CD4-positive, CD25-positive, alpha-beta regulatory T cell (primary cell): Measurements from ENCODE around the gene RAB40B. TPM values are rescaled to one million over a fixed set of nuclear protein-coding genes. Genes with fewer than 3 reads are reported as not detected.
A peak's percentile ranks its signal among the peaks of the same experiment; 100 is the strongest.

Experiments
- ATAC-seq, 2 donors: fragments of 150-1000 bp; cut with Tn5 transposase; one replicate each; pipeline ENCODE4 v1.10.0; 2021; ENCODE audit warnings: low read depth in 2 of 2, moderate number of reproducible peaks in 2 of 2, moderate library complexity in 1 of 2
- DNase-seq, 3 donors: peaks; one replicate each; pipeline versions ENCODE4 v3.0.0 to v3.0.0-alpha.2; 2012 to 2022; ENCODE audit warnings: mixed read lengths in 1 of 3
- H3K27ac ChIP-seq: one replicate; pipeline ENCODE4 v1.7.0; 2013; ENCODE audit warnings: mild to moderate bottlenecking, low read length; ENCODE audit not compliant: insufficient read depth, poor library complexity, severe bottlenecking
- H3K27me3 ChIP-seq: one replicate; pipeline ENCODE4 v1.7.0; 2013; ENCODE audit warnings: low read length; ENCODE audit not compliant: control insufficient read depth, insufficient read depth
- H3K36me3 ChIP-seq: one replicate; pipeline ENCODE4 v1.7.0; 2013; ENCODE audit warnings: mild to moderate bottlenecking, low read length, moderate library complexity; ENCODE audit not compliant: control insufficient read depth, insufficient read depth
- H3K4me1 ChIP-seq: 2 replicates; pipeline ENCODE4 v1.7.0; 2013; ENCODE audit warnings: mild to moderate bottlenecking, low read length; ENCODE audit not compliant: insufficient read depth, control insufficient read depth, poor library complexity, severe bottlenecking
- H3K4me3 ChIP-seq: one replicate; pipeline ENCODE4 v1.7.0; 2013; ENCODE audit warnings: low read depth, mild to moderate bottlenecking, low read length, moderate library complexity
- H3K9me3 ChIP-seq, 2 experiments: 1 replicate in 1 of 2; 2 replicates in 1 of 2; pipeline ENCODE4 v1.7.0; 2013; ENCODE audit warnings: low read length in 2 of 2, mild to moderate bottlenecking in 1 of 2, moderate library complexity in 1 of 2; ENCODE audit not compliant: control insufficient read depth in 2 of 2
- H3K27ac Mint-ChIP-seq, 3 donors: one replicate each; pipeline ENCODE4 v1.8.0; 2020 to 2022; ENCODE audit warnings: mild to moderate bottlenecking in 3 of 3, mixed read lengths in 3 of 3, moderate library complexity in 2 of 3
- H3K27me3 Mint-ChIP-seq: one replicate; pipeline ENCODE4 v1.8.0; 2022; ENCODE audit warnings: mild to moderate bottlenecking, mixed read lengths
- H3K36me3 Mint-ChIP-seq: one replicate; pipeline ENCODE4 v1.8.0; 2020; ENCODE audit warnings: mixed read lengths
- H3K4me1 Mint-ChIP-seq, 4 donors: one replicate each; pipeline ENCODE4 v1.8.0; 2020 to 2022; ENCODE audit warnings: mixed read lengths in 4 of 4, mild to moderate bottlenecking in 1 of 4
- H3K4me3 Mint-ChIP-seq, 4 donors: one replicate each; pipeline ENCODE4 v1.8.0; 2020 to 2022; ENCODE audit warnings: mild to moderate bottlenecking in 4 of 4, mixed read lengths in 4 of 4, moderate library complexity in 3 of 4
- H3K9me3 Mint-ChIP-seq, 7 donors: one replicate each; pipeline ENCODE4 v1.8.0; 2020 to 2022; ENCODE audit warnings: mixed read lengths in 7 of 7, mild to moderate bottlenecking in 3 of 7, moderate library complexity in 2 of 7
- polyA plus RNA-seq, 4 donors: library from polyadenylated mRNA; unstranded; fragments of 300-500 nt; fragmentation: Illumina TruSeq; gene quantifications; one replicate each; pipeline ENCODE4 v1.2.3, GENCODE V29; 2021
- total RNA-seq: library from RNA; stranded (reverse); gene quantifications from one replicate; pipeline ENCODE4 v1.2.3, GENCODE V29; 2022

RAB40B gene
- total and polyA plus RNA-seq, 5 donors from 2014 or later = 2.2 to 5.3 (median 4.1) TPM

DNA sequence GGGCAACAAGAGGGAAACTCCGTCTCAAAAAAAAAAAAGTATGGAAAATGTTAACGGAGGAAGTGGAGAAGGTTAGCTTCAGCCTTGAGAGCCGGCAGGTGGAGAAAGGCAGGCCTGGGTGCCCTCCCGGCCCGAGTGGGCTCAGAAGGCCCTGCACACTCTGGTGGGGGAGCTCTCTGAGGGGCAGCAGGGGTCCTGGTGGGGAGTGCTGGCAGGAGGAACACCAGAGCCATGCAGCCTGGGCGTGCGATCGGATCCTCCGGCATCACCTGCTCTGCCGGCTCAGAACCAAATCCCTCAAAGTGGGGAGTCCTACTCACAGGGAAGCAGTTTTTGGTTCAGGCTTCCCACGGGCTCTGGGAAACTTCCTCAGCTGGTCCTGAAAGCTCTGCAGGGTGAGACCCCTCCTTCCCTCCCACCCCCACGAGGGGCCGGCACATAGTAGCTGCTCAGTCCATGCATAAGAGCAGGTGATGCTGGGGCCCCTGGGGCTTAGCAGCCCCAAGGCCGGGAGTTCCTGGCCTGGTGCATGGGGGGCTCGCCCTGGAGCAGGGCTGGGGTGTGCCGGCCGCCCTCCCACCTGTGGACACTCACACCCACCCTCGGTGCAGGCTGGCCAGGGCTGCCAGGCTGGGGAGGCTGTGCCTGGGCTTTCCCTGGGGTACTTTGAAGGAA is 38.1 kb upstream of the RAB40B start:
- H3K36me3 ChIP-seq = peaks cover 5% of the 10 kb centered on the region
- no peak overlapping the region for H3K4me3 ChIP-seq
- H3K4me1 Mint-ChIP-seq = peaks cover 0 to 9% (median 0%) of the 10 kb centered on the region in 4 donors
- ATAC-seq = no peak
- peaks cover 6 to 8% of the 10 kb centered on the region in 2 experiments for H3K9me3 ChIP-seq
- H3K27me3 Mint-ChIP-seq = no peaks in the 10 kb centered on the region
- peaks cover 0 to 10% (median 5%) of the 10 kb centered on the region in 7 donors for H3K9me3 Mint-ChIP-seq
- no peak overlapping the region for H3K27ac ChIP-seq
- H3K36me3 Mint-ChIP-seq = peaks cover 11% of the 10 kb centered on the region
- peaks cover 10% of the 10 kb centered on the region for H3K4me1 ChIP-seq
- no peaks in the 10 kb centered on the region for H3K27me3 ChIP-seq
- H3K27ac Mint-ChIP-seq = no peak overlapping the region
- no peak for DNase-seq
- H3K4me3 Mint-ChIP-seq = peak overlapping the region in 1 of 4 donors; percentile 93

DNA sequence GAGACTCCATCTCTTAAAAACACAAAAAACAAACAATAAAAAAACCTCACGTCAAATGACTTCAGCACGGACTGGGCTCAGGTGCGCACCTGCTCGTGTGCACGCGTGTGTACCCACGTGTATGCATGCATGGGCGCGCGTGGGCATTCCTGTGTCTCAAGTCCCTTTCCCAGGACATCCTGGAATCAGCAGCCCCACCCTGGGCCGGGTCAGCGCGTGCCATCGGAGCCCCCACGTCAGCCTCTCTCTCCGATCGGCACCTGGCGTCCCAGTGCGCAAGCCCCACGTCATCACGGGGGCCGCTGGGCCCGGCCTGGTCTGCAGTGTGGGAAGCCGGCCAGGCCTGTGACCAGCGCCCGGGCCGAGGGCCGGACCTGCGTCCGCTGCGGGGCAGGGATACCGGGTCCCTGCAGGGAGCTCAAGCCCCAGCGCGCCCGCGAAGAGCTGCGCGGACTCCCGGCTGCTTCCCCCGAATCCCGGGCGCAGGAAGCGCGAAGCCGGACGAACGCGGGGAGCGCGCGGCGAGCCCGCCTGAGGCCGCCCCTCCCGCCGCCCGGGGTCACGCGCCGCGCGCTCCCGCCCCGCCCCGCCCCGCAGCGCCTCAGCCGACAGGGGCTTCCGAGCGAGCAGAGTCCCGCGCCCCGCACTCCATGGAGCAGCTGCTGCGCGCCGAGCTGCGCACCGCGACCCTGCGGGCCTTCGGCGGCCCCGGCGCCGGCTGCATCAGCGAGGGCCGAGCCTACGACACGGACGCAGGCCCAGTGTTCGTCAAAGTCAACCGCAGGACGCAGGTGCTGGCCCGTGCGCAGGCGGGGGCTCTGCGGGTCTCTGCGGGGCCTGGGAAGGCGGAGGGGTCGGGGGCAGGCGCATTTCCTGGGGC is 36.7 kb upstream of the RAB40B start, which contains the start of gene FN3K:
Gene FN3K (plus strand): TSS at position 629 of the 880 bp plus-strand sequence. CDS start 22 bp downstream, at position 651.
- Mint-ChIP-seq H3K4me1 (peaks cover 0 to 9% (median 0%) of the 10 kb centered on the region in 4 donors), H3K27ac (no peak within 1 kb of the TSS), H3K27me3 (no peaks in the 10 kb centered on the region), H3K4me3 (peak within 1 kb of the TSS in 3 of 4 donors; percentile 70 to 93 (median 77)), H3K36me3 (peaks cover 10% of the 10 kb centered on the region), H3K9me3 (peaks cover 0 to 10% (median 0%) of the 10 kb centered on the region in 7 donors)
- DNase-seq (peak in 1 of 3 donors; percentile 18), ATAC-seq (peak in 1 of 2 donors; percentile 50)
- Histone ChIP-seq H3K36me3 (no peaks in the 10 kb centered on the region), H3K27me3 (no peaks in the 10 kb centered on the region), H3K4me3 (no peak within 1 kb of the TSS), H3K9me3 (no peaks in the 10 kb centered on the region), H3K27ac (no peak within 1 kb of the TSS), H3K4me1 (peaks cover 10% of the 10 kb centered on the region)

DNA sequence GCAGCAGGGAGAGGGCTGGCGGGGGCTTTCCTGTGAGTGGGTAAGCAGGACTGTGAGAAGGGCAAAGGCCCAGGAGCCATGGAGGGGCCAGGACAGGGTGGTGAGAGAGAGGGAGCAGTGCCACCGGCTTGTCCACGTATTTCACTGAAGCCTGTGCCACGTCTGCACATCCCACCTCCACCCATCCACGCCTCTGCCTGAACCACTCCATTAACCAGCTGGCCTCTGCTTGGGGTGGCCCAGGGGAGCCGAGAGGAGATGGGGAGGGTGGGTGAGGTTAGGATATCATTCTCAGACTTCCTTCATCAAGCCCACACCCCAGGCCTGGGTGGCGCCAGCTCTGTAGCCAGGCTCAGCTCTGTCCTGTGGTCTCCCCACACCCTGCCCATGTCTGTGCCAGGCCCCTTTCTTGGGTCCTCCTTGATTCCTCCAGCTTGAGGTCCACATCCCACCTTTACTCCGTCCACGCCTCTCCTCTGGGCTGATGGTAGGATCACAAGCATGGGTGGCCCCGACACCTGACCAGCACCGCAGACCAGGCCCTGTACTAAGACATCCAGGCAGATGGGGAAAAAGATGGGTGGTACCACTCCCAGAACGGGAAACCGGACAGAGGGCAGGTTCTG is 33.7 kb upstream of the RAB40B start:
- H3K27ac Mint-ChIP-seq = no peak overlapping the region
- H3K4me1 Mint-ChIP-seq = peaks cover 0 to 9% (median 2%) of the 10 kb centered on the region in 4 donors
- H3K27me3 Mint-ChIP-seq = no peaks in the 10 kb centered on the region
- DNase-seq (no peak), ATAC-seq (no peak)
- peaks cover 10% of the 10 kb centered on the region for H3K4me1 ChIP-seq
- H3K4me3 ChIP-seq = no peak overlapping the region
- peaks cover 7% of the 10 kb centered on the region for H3K36me3 ChIP-seq
- no peak overlapping the region for H3K4me3 Mint-ChIP-seq
- H3K9me3 ChIP-seq = no peaks in the 10 kb centered on the region
- no peaks in the 10 kb centered on the region for H3K27me3 ChIP-seq
- peaks cover 0 to 7% (median 0%) of the 10 kb centered on the region in 7 donors for H3K9me3 Mint-ChIP-seq
- H3K36me3 Mint-ChIP-seq = peaks cover 16% of the 10 kb centered on the region
- H3K27ac ChIP-seq = no peak overlapping the region

DNA sequence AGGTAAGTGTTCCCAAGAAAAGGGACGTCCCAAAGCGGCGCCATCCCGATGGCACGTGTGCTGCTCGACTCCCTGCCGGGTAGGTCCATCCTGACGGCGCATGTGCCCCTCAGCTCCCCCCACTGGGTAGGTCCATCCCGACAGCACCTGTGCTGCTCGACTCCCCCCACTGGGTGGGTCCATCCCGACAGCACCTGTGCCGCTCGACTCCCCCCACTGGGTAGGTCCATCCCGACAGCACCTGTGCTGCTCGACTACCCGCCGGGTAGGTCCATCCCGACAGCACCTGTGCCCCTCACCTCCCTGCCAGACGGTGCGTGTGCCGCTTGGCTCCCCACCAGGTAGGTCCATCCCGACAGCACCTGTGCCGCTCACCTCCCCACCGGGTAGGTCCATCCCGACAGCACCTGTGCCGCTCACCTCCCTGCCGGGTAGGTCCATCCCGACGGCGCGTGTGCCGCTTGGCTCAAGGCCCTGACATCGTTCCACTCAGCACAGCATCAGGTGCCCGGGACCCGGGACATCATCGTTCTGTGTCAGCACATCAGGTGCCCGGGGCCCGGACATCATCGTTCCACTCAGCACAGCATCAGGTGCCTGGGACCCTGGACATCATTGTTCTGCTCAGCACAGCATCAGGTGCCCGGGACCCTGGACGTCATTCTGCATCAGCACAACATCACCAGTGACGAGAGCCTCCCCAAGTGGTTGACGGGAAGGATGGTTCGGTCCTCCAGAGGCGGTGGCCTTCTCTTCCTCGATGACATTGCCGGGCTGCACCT is 31.2 kb upstream of the RAB40B start:
- Mint-ChIP-seq H3K4me1 (peaks cover 0 to 4% (median under 1%) of the 10 kb centered on the region in 4 donors), H3K36me3 (peaks cover 21% of the 10 kb centered on the region), H3K4me3 (no peak overlapping the region), H3K9me3 (peaks cover 0 to 6% (median 0%) of the 10 kb centered on the region in 7 donors), H3K27ac (peak overlapping the region in 1 of 3 donors; percentile 43), H3K27me3 (no peaks in the 10 kb centered on the region)
- ATAC-seq = no peak
- Histone ChIP-seq H3K27me3 (no peaks in the 10 kb centered on the region), H3K36me3 (peaks cover 18% of the 10 kb centered on the region), H3K4me1 (no peaks in the 10 kb centered on the region), H3K4me3 (no peak overlapping the region), H3K27ac (no peak overlapping the region), H3K9me3 (no peaks in the 10 kb centered on the region)
- no peak for DNase-seq

DNA sequence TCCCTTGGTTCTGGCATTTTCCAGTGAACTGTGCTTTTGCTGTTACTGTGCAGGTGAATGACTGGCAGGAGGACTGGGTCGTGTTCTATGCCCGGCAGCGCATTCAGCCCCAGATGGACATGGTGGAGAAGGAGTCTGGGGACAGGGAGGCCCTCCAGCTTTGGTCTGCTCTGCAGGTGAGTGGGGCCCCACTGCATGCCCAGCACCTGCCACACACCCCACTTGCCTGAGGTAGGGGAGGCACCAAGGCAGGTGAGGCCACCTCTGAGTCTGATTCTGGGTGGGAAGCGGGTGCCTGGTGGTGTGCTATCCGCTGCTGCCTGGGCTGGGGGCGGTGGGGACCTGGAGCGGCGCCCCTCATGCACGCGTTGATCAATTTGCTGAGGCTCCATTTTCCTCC is 27.9 kb upstream of the RAB40B start:
- Mint-ChIP-seq H3K27me3 (no peaks in the 10 kb centered on the region), H3K9me3 (no peaks in the 10 kb centered on the region), H3K36me3 (peaks cover 25% of the 10 kb centered on the region), H3K4me3 (no peak overlapping the region), H3K4me1 (peaks cover 0 to 6% (median 2%) of the 10 kb centered on the region in 4 donors), H3K27ac (no peak overlapping the region)
- Histone ChIP-seq H3K9me3 (no peaks in the 10 kb centered on the region), H3K4me3 (no peak overlapping the region), H3K27ac (no peak overlapping the region), H3K4me1 (no peaks in the 10 kb centered on the region), H3K27me3 (no peaks in the 10 kb centered on the region), H3K36me3 (peaks cover 32% of the 10 kb centered on the region)
- ATAC-seq = no peak
- no peak for DNase-seq

DNA sequence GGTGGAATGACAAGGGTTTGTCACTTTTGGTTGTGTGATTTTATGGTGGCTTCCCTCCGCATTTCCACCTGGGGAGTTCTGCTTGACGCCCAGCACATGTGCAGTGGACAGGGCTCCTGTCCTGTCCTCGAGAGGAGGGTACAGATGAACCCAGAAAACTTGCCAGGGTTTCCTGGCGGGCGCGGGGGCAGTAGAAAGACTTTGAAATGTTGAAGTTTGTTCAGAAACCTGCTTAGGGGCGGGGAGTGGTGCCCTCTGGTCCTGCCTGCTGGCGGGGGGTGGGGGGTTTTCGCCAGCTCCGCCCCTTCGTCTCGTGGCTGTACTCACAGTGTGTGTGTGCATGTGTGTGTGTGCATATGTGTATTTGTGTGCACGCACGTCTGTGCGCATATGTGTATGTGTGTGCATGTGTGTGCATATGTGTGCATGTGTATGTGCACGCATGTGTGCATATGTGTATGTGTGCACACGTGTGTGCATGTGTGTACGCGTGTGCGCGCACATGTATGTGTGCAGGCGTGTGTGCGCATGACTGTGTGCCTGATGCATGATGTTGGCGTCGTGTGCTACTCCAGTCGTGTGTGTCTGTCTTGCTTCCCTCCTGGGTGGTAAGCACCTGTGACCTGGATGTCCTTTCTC is 24.8 kb upstream of the RAB40B start:
- H3K27ac Mint-ChIP-seq = no peak overlapping the region
- H3K27me3 Mint-ChIP-seq = no peaks in the 10 kb centered on the region
- peaks cover 23% of the 10 kb centered on the region for H3K36me3 Mint-ChIP-seq

More for the DNA sequence above, 24.8 kb upstream of the RAB40B start:
- peak overlapping the region in 1 of 4 donors; percentile 29 for H3K4me3 Mint-ChIP-seq
- H3K4me1 Mint-ChIP-seq = peaks cover 0 to 8% (median 3%) of the 10 kb centered on the region in 4 donors
- no peaks in the 10 kb centered on the region for H3K9me3 ChIP-seq
- no peaks in the 10 kb centered on the region for H3K9me3 Mint-ChIP-seq
- DNase-seq (no peak), ATAC-seq (no peak)
- no peak overlapping the region for H3K4me3 ChIP-seq
- H3K4me1 ChIP-seq = peaks cover 1% of the 10 kb centered on the region
- H3K27ac ChIP-seq = no peak overlapping the region
- H3K36me3 ChIP-seq = peaks cover 43% of the 10 kb centered on the region
- no peaks in the 10 kb centered on the region for H3K27me3 ChIP-seq
